Peyer's patch (tissue), 4 donors: ENCODE results near the gene WDFY4. TPM values are rescaled to one million over a fixed set of nuclear protein-coding genes. Genes with fewer than 3 reads are reported as not detected.

Experiments used
- DNase-seq, 3 donors: peaks; one replicate each; pipeline ENCODE4 v3.0.0-alpha.2; 2017 to 2019
- H3K27ac ChIP-seq, 4 donors: fragments of 200-600 bp; sonication (generic); one replicate each; pipeline ENCODE4 v1.5.1; 2016 to 2019
- H3K27me3 ChIP-seq, 2 donors: fragments of 200-600 bp; sonication (generic); one replicate each; pipeline ENCODE4 v1.5.1; 2019
- H3K36me3 ChIP-seq, 3 donors: fragments of 200-600 bp; sonication (generic); one replicate each; pipeline ENCODE4 v1.5.1; 2016 to 2019
- H3K4me1 ChIP-seq, 4 donors: fragments of 200-600 bp; sonication (generic); one replicate each; pipeline ENCODE4 v1.5.1; 2016 to 2019
- H3K4me3 ChIP-seq, 4 donors: fragments of 200-600 bp; sonication (generic); 1 replicate in 3 of 4; 2 replicates in 1 of 4; pipeline ENCODE4 v1.5.1; 2016 to 2019; ENCODE audit warnings: mild to moderate bottlenecking in 1 of 4
- H3K9me3 ChIP-seq, 4 donors: fragments of 200-600 bp; sonication (generic); one replicate each; pipeline ENCODE4 v1.5.1; 2016 to 2019; ENCODE audit warnings: mild to moderate bottlenecking in 1 of 4
- CTCF ChIP-seq, 6 experiments: fragments of 450-650 bp in 4 of 6; fragments of 200-600 bp in 2 of 6; sonication (generic) in 1 of 6; IDR thresholded peaks; one replicate each; pipeline ENCODE4 v1.5.1; 2017 to 2019; ENCODE audit warnings: antibody characterized with exemption in 6 of 6, mild to moderate bottlenecking in 3 of 6, moderate library complexity in 1 of 6
- POLR2A ChIP-seq, 2 donors: fragments of 450-650 bp; IDR thresholded peaks; one replicate each; pipeline ENCODE4 v1.5.1; 2017; ENCODE audit warnings: antibody characterized with exemption in 2 of 2, mild to moderate bottlenecking in 2 of 2, moderate library complexity in 2 of 2
- total RNA-seq, 4 donors: library from RNA; depleted of rRNA; stranded (reverse); fragments of >200 nt; gene quantifications; one replicate each; pipeline ENCODE4 v1.1.0, GENCODE V29; 2016

Gene WDFY4
- total RNA-seq, 4 donors from 2014 or later: 0.53 to 102 (median 4.6) TPM

- Histone ChIP-seq H3K27me3 (no peaks in the 10 kb centered on the region), H3K9me3 (no peaks in the 10 kb centered on the region), H3K4me3 (no peak overlapping the region), H3K36me3 (no peaks in the 10 kb centered on the region), H3K4me1 (no peaks in the 10 kb centered on the region), H3K27ac (peak overlapping the region in 2 of 4 donors; percentile 12 to 34)
- no peak for DNase-seq
- TF ChIP-seq POLR2A (IDR thresholded peaks at IDR 0.05): no peak
- no peak for TF ChIP-seq CTCF (IDR thresholded peaks at IDR 0.05)
Measured at GRCh38 chr10:48896756-48897440, 212.2 kb downstream of the WDFY4 start.

GRCh38 chr10:48897441-48897790 lies 212.7 kb downstream of the WDFY4 start:
- TF ChIP-seq CTCF (IDR thresholded peaks at IDR 0.05) (no peak), POLR2A (IDR thresholded peaks at IDR 0.05) (no peak)
- no peaks in the 10 kb centered on the region for H3K27me3 ChIP-seq
- no peak for DNase-seq
- H3K36me3 ChIP-seq: no peaks in the 10 kb centered on the region
- H3K4me1 ChIP-seq: no peaks in the 10 kb centered on the region
- no peaks in the 10 kb centered on the region for H3K9me3 ChIP-seq
- H3K27ac ChIP-seq: no peak overlapping the region
- H3K4me3 ChIP-seq: no peak overlapping the region

GRCh38 chr10:48898426-48898825 lies 213.8 kb downstream of the WDFY4 start:
- Histone ChIP-seq H3K4me3 (no peak overlapping the region), H3K4me1 (no peaks in the 10 kb centered on the region), H3K27ac (no peak overlapping the region), H3K36me3 (no peaks in the 10 kb centered on the region), H3K27me3 (no peaks in the 10 kb centered on the region), H3K9me3 (no peaks in the 10 kb centered on the region)
- TF ChIP-seq CTCF (IDR thresholded peaks at IDR 0.05): no peak
- DNase-seq: no peak

GRCh38 chr10:48899781-48900180 lies 215.1 kb downstream of the WDFY4 start:
- H3K27me3 ChIP-seq: no peaks in the 10 kb centered on the region
- TF ChIP-seq POLR2A (IDR thresholded peaks at IDR 0.05) (no peak), CTCF (IDR thresholded peaks at IDR 0.05) (no peak)
- H3K9me3 ChIP-seq: no peaks in the 10 kb centered on the region
- H3K4me1 ChIP-seq: no peaks in the 10 kb centered on the region
- H3K27ac ChIP-seq: peak overlapping the region in 1 of 4 donors; percentile 16
- no peak for DNase-seq
- no peaks in the 10 kb centered on the region for H3K36me3 ChIP-seq
- no peak overlapping the region for H3K4me3 ChIP-seq

GRCh38 chr10:48900371-48900801 lies 215.7 kb downstream of the WDFY4 start:
- H3K27ac ChIP-seq: peak overlapping the region in 1 of 4 donors; percentile 16
- TF ChIP-seq CTCF (IDR thresholded peaks at IDR 0.05): no peak
- no peak for TF ChIP-seq POLR2A (IDR thresholded peaks at IDR 0.05)
- no peaks in the 10 kb centered on the region for H3K4me1 ChIP-seq
- H3K36me3 ChIP-seq: no peaks in the 10 kb centered on the region
- no peak overlapping the region for H3K4me3 ChIP-seq
- H3K27me3 ChIP-seq: no peaks in the 10 kb centered on the region
- no peak for DNase-seq
- no peaks in the 10 kb centered on the region for H3K9me3 ChIP-seq

GRCh38 chr10:48901319-48901718 lies 216.6 kb downstream of the WDFY4 start:
- no peak for DNase-seq
- Histone ChIP-seq H3K4me3 (no peak overlapping the region), H3K27me3 (no peaks in the 10 kb centered on the region), H3K36me3 (no peaks in the 10 kb centered on the region), H3K27ac (no peak overlapping the region), H3K9me3 (no peaks in the 10 kb centered on the region), H3K4me1 (no peaks in the 10 kb centered on the region)
- TF ChIP-seq CTCF (IDR thresholded peaks at IDR 0.05): no peak
- TF ChIP-seq POLR2A (IDR thresholded peaks at IDR 0.05): no peak
